ENCODE results near the gene CCDC28A.
"Not testable (repeated sequence)": the region's sequence is repeated elsewhere in the genome, so short reads cannot be mapped to it uniquely, and the experiment has no call there.

The CCDC28A gene

GRCh38 chr6:138773177-138774091, at the start of gene CCDC28A:
TSS of gene CCDC28A (plus strand) at chr6:138773769. CDS start at chr6:138776121, 2,352 bp downstream.
- DNase-seq = peak; percentile 72

- DNase-seq = no peak
Measured at GRCh38 chr6:138724015-138724414, 49.6 kb upstream of the CCDC28A start.

DNA sequence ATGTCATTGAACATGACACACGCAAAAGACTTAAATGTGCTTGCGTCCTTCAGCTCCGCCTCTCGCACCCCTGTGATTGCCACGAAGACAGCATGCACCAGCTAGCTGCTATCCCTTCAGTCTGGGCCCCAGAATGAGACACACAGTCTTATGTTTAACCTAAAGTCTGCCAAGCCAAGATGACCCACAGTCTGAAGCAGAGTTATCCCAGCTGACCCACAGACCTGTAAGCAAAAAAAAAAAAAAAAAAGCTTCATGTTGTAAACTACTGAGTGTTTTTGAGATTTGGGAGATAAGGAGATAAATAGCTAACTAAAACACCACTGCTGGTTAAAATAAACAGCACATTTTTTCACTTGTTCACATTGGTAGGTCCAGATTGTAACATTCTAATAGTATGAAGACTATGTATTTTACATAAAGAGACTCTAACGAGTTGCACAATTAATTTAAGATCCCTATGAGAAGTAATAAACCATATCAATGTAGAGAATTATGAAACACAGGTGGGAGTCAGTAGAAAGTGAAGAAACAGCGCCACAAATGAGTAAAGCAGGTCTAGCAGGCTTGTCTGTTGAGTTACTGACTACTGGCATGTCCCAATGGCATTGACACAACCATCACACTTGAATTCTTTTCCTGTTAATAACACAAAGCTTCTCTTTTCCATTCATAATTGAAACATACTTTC, 47.4 kb upstream of the CCDC28A start:
- DNase-seq = no peak

DNA sequence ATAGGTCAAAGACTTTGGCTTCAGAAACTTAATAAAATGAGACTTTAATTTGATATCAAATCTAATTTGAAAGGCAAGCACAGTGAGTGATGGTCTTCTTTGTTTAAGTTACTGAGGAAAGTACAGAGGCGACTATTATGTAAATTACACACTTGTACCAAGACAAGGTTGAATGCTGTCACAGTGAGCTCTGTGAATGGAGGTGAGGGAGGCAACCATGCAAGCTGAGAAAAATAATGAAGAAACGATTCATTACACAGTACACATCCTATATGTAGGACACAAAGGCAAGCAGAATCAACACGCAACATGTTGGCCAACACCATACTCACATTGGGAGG, 46.8 kb upstream of the CCDC28A start:
- DNase-seq = no peak

DNA sequence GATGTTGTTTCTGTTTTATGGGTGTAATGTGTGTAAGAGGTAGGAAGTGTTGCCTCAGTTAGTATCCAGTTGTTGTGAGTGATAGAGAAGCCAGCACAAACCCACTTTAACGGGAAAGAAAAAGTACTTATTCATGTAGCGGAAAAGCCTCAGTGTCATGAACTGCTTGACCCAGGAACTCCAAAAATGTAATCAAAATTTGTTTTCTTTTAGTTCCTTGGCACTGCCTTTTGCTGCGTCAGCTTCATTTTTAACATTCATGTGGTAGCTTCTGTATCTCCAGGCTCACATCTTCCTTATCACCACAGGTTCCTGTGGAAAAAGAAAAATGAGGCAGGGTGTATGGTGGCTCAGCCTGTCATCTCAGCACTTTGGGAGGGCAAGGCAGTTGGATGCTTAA, 46.4 kb upstream of the CCDC28A start:
- DNase-seq = no peak

DNA sequence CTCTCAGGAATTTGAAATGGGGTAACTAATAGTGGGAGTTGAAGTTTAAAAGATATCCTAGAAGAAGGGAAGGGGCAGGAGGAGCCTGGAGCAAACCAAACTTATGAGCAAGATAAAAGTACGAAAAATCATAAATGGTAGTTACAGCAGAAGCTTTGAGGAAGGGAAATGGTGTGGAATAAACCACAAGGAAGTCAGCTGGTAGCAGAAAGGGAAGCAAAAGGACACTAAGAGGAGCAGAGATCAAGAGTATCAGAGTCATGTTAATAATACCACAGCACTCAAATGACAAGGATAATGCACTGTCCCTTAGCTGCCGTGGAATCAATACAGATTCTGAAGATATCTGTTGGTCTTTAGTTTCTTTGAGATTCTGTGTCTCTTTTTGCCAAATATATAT, 44.9 kb upstream of the CCDC28A start:
- no peak for DNase-seq

GRCh38 chr6:138730037-138730436, 43.5 kb upstream of the CCDC28A start:
- DNase-seq = not testable (repeated sequence)

DNA sequence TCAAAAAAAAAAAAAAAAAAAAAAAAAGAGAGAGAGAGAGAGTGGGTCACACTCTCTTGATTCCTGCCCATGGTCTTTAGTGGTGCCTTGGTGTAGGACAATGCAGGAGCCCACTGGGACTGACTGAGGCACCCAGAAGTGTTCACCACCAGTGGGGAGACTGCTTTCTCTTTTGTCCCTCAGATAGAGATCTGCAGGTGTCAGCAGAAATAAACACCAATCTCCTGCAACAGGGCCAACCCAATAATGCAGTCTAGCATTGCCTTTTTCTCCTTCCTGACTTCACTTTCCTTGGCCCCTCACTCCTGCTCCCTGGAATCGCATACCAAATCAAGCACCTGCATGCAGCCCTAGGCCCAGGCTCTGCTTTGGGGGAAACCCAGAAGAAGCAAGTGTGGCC, 39.0 kb upstream of the CCDC28A start:
- DNase-seq = no peak

DNA sequence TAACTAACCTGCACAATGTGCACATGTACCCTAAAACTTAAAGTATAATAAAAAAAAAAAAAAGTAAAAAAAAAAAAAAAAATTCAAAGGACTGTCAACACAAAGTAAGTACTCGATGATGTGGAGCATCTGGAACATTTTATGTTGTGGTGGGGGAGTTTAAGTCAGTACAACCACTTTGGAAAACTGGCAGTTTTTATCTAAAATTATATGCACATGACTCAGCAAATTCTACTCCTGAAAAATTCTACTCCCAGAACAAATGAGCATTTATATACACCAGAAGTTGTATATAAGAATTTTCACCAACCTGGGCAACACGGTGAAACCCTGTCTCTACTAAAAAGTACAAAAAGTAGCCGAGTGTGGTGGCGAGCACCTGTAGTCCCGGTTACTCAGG, 36.9 kb upstream of the CCDC28A start:
- DNase-seq = no peak

DNA sequence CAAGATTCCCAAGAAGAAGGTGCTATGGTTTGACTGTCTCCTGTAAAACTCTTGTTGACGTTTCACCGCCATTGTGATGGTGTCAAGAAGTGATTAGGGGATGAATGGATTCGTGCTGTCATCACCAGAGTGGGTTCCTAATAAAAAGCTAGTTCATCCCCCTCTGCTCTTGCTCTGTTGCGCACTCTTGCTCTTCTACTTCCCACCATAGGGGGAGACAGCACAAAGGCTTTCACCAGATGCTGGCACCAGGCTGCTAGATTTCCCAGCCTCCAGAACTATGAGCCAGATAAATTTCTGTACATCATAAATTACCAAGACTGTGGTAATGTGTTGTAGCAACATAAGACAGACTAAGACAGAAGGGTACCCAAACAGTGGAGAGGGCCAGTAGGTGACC, 21.6 kb upstream of the CCDC28A start:
- no peak for DNase-seq

DNA sequence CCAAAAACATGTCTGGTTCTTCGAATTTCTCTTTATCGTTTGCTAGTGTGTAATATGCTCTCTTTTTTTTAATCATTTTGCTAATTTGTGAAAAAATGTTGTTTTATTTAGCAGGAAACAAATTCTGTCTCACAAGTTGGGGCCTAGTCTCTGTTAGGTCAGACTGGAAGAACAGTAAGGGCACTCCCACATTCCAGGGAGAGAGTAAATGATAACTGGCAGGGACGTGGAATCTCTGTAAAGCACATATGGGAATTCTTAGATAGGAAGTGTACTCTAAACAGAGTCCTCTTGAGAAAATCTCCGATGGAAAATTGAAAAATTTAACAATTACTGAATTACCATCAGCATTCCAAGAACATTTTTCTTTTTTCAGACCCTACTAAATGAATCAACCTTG, 16.4 kb upstream of the CCDC28A start:
- no peak for DNase-seq

DNA sequence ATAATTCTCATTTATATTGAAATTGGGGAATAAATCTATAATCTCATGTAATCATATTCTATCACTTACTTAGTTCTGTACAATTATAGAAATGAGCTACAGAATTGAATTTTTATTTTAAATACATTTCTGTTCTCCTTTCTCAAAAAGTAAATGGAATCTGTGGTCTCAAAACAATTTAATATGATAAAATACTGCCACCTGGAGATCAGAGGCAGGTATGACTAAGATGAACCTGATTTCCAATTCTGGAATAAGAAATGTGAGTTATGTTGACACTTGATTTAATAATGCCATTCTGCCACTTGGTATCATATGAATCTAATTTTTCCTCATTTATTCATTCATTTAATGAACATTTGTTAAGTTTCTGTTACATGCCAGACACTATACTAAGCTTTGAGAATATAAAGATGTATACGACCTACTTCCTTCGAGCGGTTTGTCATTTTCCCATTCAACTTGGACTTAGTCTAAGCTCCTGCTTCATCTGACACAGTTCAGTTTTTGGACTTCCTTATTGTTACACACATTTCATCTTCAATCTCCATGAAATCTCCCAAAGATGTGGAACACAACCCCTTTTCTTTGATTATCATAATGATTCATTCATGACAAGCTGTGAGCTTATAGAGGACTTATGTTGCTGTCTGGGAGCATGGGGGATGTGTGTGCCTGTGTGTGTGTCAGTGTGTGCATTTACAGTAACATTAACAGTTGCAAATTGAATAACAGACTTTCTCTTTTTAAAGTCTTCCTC, 7.5 kb upstream of the CCDC28A start:
- no peak for DNase-seq

GRCh38 chr6:138769102-138769676, 4.4 kb upstream of the CCDC28A start:
- no peak for DNase-seq

DNA sequence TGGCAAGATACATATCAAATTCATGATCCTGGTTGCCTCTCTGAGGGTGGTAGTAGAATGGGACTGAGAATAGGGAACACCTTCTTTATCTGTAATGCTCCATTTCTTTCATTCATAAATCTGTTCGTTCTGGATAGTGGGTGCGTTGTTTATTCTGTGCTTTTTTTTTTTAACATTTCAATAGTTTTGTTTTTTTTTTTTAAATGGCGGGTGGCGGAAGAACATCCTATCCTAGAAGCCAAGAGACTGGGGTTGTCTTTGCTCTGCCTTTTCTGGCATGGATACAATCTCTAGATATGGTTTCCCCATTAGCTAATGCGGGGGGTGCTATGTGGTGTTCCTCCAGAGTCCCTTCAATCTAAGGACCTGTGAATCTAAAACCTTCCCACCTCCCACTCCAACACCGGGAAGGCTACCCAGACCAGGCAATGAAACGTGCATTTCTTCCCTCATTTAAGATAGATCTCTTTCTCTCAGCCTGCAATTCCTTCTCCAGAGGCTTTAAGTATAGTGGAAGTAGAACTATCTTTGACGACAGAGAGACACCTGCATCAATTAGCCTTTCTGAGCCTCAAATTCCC, 883 bp upstream of the CCDC28A start:
- no peak for DNase-seq

DNA sequence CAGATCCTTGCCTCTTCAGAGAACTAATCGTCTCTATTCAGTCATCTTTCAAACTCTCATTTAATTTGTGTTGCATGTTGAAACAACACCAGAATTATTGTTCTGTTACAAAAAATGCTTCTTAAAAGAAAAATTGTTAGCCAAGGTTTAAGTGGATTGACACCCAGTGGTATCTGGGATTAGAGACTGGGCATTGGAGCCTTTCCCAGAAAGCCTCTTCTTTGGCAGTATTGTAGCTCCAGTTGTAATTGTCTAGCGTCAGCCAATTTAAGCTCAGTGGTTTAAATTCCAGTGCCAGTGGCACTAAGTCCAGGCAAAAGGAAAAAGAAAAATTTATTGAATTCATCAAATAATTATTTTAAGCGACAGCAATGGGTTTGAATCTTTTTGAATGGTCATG, 801 bp downstream of the CCDC28A start:
- no peak for DNase-seq

- no peak for DNase-seq
Measured at GRCh38 chr6:138776659-138777058, 3.1 kb downstream of the CCDC28A start.

DNA sequence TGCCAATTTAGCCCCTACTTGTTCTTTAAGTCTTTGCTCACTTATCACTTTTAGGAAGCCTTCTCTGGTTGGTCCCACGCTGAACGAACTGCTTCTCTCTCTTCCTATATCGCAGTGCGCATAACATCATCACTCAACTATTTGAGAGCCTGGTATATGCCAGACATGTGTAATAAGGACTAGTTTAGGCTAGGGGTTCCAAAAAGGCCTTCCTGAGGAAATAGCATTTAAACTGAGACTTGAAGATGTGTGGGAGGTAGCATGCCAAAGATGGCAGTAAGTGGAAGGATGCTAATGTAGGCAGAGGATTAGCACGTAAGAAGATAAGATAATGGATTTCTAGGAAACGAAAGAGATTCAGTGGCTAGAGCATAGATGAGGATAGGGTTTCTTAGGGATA, 4.8 kb downstream of the CCDC28A start:
- no peak for DNase-seq

GRCh38 chr6:138782243-138782642, 8.7 kb downstream of the CCDC28A start:
- no peak for DNase-seq

- no peak for DNase-seq
Measured at GRCh38 chr6:138785079-138785478, 11.5 kb downstream of the CCDC28A start.

- no peak for DNase-seq
Measured at GRCh38 chr6:138785980-138786379, 12.4 kb downstream of the CCDC28A start.

GRCh38 chr6:138787138-138787537, 13.6 kb downstream of the CCDC28A start:
- DNase-seq = no peak

- no peak for DNase-seq
Measured at GRCh38 chr6:138795809-138796603, 22.4 kb downstream of the CCDC28A start, which contains the start of gene ECT2L. TSS of gene ECT2L (plus strand) at chr6:138796087. CDS start at chr6:138813275, 17,188 bp downstream.

Measured in NCI-H2029 treated with DMSO at 0.1 percent for 48 hours (cell line).